Measurements from ENCODE around the gene OR2AG2. TPM values are rescaled to one million over a fixed set of nuclear protein-coding genes. Genes with fewer than 3 reads are reported as not detected.

Gene OR2AG2
- total RNA-seq, 2 experiments from 2014 or later = 0.06 TPM; not detected in 1

DNA sequence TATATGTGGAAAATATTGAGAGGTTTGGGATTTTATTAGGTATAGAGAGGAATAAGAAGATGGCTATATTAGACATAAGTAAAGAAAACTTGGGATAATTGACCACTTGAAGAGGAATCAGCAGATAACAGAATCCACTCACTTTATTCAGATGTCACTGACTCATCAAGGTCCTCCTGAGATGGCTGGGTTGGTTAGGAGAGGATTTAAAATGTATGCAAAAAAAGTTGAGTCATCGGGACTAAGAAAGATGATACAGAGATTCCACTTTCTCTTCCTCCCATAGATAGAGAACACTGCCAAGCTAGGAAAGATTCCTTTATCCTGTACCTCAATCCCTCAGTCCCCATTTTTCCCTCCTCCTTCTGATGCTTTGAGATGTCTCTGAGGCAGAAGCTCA, 27.6 kb upstream of the OR2AG2 start, which contains the start of gene OR6A2:
Gene OR6A2, minus strand, starts transcription at position 288 of the 400 bp plus-strand sequence. CDS start 3,981 bp downstream, outside the sequence.
- Mint-ChIP-seq H3K27me3 (no peaks in the 10 kb centered on the region), H3K9me3 (peaks cover 6% of the 10 kb centered on the region), H3K27ac (no peak within 1 kb of the TSS), H3K4me3 (no peak within 1 kb of the TSS), H3K36me3 (ENCODE audit: low read depth) (no peaks in the 10 kb centered on the region), H3K4me1 (ENCODE audit: low read depth) (no peaks in the 10 kb centered on the region)
- CTCF ChIA-PET = interaction anchor here (1.2 kb wide), 1 partner anchor 13 kb away, joined by 4 read pairs; no protein-coding TSS in a partner anchor
- ATAC-seq (ENCODE audit: poor library complexity) (no peak), DNase-seq (no peak)
- intact Hi-C loops (cut with DNase I, micrococcal nuclease) = no loop called here
- peaks cover 0 to 6% of the 10 kb centered on the region in 2 experiments for H3K27me3 ChIP-seq (ENCODE audit: control insufficient read depth in 1 of 2, insufficient read depth in 2 of 2, low read length in 2 of 2)
- peaks cover 4 to 9% of the 10 kb centered on the region in 2 experiments for H3K9me3 ChIP-seq (ENCODE audit: control insufficient read depth in 1 of 2, insufficient read depth in 1 of 2, low read length in 2 of 2)
- TF ChIP-seq, protein P1, sequence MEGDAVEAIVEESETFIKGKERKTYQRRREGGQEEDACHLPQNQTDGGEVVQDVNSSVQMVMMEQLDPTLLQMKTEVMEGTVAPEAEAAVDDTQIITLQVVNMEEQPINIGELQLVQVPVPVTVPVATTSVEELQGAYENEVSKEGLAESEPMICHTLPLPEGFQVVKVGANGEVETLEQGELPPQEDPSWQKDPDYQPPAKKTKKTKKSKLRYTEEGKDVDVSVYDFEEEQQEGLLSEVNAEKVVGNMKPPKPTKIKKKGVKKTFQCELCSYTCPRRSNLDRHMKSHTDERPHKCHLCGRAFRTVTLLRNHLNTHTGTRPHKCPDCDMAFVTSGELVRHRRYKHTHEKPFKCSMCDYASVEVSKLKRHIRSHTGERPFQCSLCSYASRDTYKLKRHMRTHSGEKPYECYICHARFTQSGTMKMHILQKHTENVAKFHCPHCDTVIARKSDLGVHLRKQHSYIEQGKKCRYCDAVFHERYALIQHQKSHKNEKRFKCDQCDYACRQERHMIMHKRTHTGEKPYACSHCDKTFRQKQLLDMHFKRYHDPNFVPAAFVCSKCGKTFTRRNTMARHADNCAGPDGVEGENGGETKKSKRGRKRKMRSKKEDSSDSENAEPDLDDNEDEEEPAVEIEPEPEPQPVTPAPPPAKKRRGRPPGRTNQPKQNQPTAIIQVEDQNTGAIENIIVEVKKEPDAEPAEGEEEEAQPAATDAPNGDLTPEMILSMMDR (IDR thresholded peaks at IDR 0.05) = no peak
- H3K27ac ChIP-seq (ENCODE audit: low read depth in 1 of 2, low read length in 2 of 2) = no peak within 1 kb of the TSS
- H3K36me3 ChIP-seq (ENCODE audit: insufficient read depth, low read length) = no peaks in the 10 kb centered on the region
- no peaks in the 10 kb centered on the region for H3K4me1 ChIP-seq (ENCODE audit: insufficient read depth, low read length)
- POLR2A ChIA-PET = no interaction called here
- H3K4me3 ChIP-seq (ENCODE audit: low read length) = no peak within 1 kb of the TSS

DNA sequence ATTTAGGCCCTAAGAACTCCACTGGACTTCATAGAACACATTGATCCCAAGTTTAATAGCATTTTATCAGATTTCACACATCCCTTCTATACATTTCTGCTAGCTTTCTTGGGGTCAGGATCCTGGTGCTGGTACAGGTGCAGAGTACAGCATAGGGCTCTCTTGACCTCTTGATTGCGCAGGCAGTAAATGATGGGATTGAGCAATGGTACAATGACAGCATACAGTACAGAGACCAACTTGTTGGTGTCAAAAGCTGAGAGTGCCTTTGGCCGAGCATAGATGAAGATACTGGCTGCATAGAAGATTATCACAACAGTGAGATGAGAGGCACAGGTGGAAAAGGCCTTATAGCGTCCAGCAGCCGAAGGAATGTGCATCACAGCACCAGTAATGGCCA, 22.9 kb upstream of the OR2AG2 start:
- no peaks in the 10 kb centered on the region for H3K9me3 ChIP-seq (ENCODE audit: control insufficient read depth in 1 of 2, insufficient read depth in 1 of 2, low read length in 2 of 2)
- H3K9me3 Mint-ChIP-seq = no peaks in the 10 kb centered on the region
- H3K4me3 Mint-ChIP-seq = no peak overlapping the region
- no peaks in the 10 kb centered on the region for H3K27me3 Mint-ChIP-seq
- no peaks in the 10 kb centered on the region for H3K36me3 ChIP-seq (ENCODE audit: insufficient read depth, low read length)
- no peak overlapping the region for H3K27ac Mint-ChIP-seq
- TF ChIP-seq, protein P1 (IDR thresholded peaks at IDR 0.05) = no peak
- POLR2A ChIA-PET = no interaction called here
- CTCF ChIA-PET = no interaction called here
- H3K4me1 Mint-ChIP-seq (ENCODE audit: low read depth) = no peaks in the 10 kb centered on the region
- no peaks in the 10 kb centered on the region for H3K36me3 Mint-ChIP-seq (ENCODE audit: low read depth)
- DNase-seq = no peak
- H3K4me3 ChIP-seq (ENCODE audit: low read length) = no peak overlapping the region
- no peak for ATAC-seq (ENCODE audit: poor library complexity)
- intact Hi-C loops (cut with DNase I, micrococcal nuclease) = no loop called here
- H3K27me3 ChIP-seq (ENCODE audit: control insufficient read depth in 1 of 2, insufficient read depth in 2 of 2, low read length in 2 of 2) = no peaks in the 10 kb centered on the region
- no peaks in the 10 kb centered on the region for H3K4me1 ChIP-seq (ENCODE audit: insufficient read depth, low read length)
- H3K27ac ChIP-seq (ENCODE audit: low read depth in 1 of 2, low read length in 2 of 2) = no peak overlapping the region

DNA sequence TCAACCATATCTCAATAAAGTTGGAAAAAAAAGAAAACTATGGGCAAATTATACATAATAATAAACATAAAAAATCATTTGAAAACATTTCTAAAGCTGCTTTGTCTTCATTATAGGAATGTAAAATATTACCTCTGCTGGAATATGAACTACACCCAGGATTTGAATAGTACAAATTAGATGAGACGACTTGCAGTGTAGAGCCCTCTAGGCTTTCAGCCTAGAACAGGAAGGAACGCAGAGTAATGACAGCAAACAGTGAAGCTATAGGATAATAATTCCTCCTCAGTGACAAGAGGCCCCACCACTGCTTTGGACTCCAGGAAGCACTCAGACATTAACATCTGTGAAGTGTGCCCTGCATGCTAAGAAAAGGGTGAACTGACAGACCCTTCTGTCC, 18.8 kb upstream of the OR2AG2 start:
- DNase-seq (no peak), ATAC-seq (ENCODE audit: poor library complexity) (no peak)
- ChIA-PET CTCF (interaction anchor here (0.5 to 1.5 kb wide), 2 partner anchors 22 to 275 kb away, joined by 4 to 5 read pairs; no protein-coding TSS in a partner anchor), POLR2A (no interaction called here)
- Mint-ChIP-seq H3K9me3 (no peaks in the 10 kb centered on the region), H3K36me3 (ENCODE audit: low read depth) (no peaks in the 10 kb centered on the region), H3K4me3 (no peak overlapping the region), H3K4me1 (ENCODE audit: low read depth) (no peaks in the 10 kb centered on the region), H3K27ac (no peak overlapping the region), H3K27me3 (peaks cover 16% of the 10 kb centered on the region)
- Histone ChIP-seq H3K27ac (ENCODE audit: low read depth in 1 of 2, low read length in 2 of 2) (no peak overlapping the region), H3K9me3 (ENCODE audit: control insufficient read depth in 1 of 2, insufficient read depth in 1 of 2, low read length in 2 of 2) (no peaks in the 10 kb centered on the region), H3K36me3 (ENCODE audit: insufficient read depth, low read length) (no peaks in the 10 kb centered on the region), H3K27me3 (ENCODE audit: control insufficient read depth in 1 of 2, insufficient read depth in 2 of 2, low read length in 2 of 2) (peaks cover 0 to 3% of the 10 kb centered on the region in 2 experiments), H3K4me3 (ENCODE audit: low read length) (no peak overlapping the region), H3K4me1 (ENCODE audit: insufficient read depth, low read length) (no peaks in the 10 kb centered on the region)
- intact Hi-C loops (cut with DNase I, micrococcal nuclease) = no loop called here
- TF ChIP-seq, protein P1 (IDR thresholded peaks at IDR 0.05) = no peak

All from CD4-positive, alpha-beta T cell (primary cell).